IMR-90 (cell line): Measurements from ENCODE around the gene DSG3. TPM values are rescaled to one million over a fixed set of nuclear protein-coding genes. Genes with fewer than 3 reads are reported as not detected.

Experiments used
- ATAC-seq: fragments of 200-7000 bp; cut with Tn5 transposase; 2 replicates; pipeline ENCODE4 v1.9.1; 2020; ENCODE audit warnings: low read depth, mild to moderate bottlenecking, moderate library complexity
- BruUV-seq: library from RNA; stranded (reverse); fragments of 400-500 nt; replicated peaks from 2 replicates; lab custom pipeline; 2021; lab: Mats Ljungman, UMichigan
- CTCF ChIA-PET: fragments of 300-600 bp; formaldehyde crosslinking; extraction: SDS; loops from one replicate; lab custom pipeline; 2021; ENCODE audit warnings: antibody characterized with exemption; lab: Yijun Ruan, JAX
- POLR2A ChIA-PET: fragments of 300-600 bp; sonication (Branson Sonifier 250); formaldehyde crosslinking; loops from one replicate; lab custom pipeline; 2022; ENCODE audit warnings: antibody characterized with exemption; ENCODE audit not compliant: unreplicated experiment; lab: Charles Lee
- DNase-seq: peaks from one replicate; pipeline ENCODE4 v3.0.0; 2013
- H2AFZ ChIP-seq: replicated peaks from 2 replicates; pipeline ENCODE3; 2013; ENCODE audit warnings: low read length, mild to moderate bottlenecking; ENCODE audit not compliant: poor library complexity
- H2AK5ac ChIP-seq: 2 replicates; pipeline ENCODE4 v1.6.1; 2013; ENCODE audit warnings: low read depth, low read length, inconsistent platforms
- H2AK9ac ChIP-seq: replicated peaks from 2 replicates; pipeline ENCODE3; 2013; ENCODE audit warnings: mild to moderate bottlenecking, low read depth, low read length, moderate library complexity; ENCODE audit not compliant: poor library complexity
- H2BK120ac ChIP-seq: 2 replicates; pipeline ENCODE4 v1.6.1; 2013; ENCODE audit warnings: low read depth, low read length, inconsistent platforms
- H2BK15ac ChIP-seq: 3 replicates; pipeline ENCODE4 v1.6.1; 2013; ENCODE audit warnings: low read depth, low read length, inconsistent platforms
- H2BK20ac ChIP-seq: 2 replicates; pipeline ENCODE4 v1.6.1; 2013; ENCODE audit warnings: low read depth, mild to moderate bottlenecking, inconsistent platforms, low read length, moderate library complexity
- H2BK5ac ChIP-seq: 2 replicates; pipeline ENCODE4 v1.6.1; 2013; ENCODE audit warnings: mild to moderate bottlenecking, low read depth, low read length, inconsistent platforms; ENCODE audit not compliant: poor library complexity, severe bottlenecking
- H3K14ac ChIP-seq: replicated peaks from 2 replicates; pipeline ENCODE4 v1.6.1; 2013; ENCODE audit warnings: low read depth, low read length, inconsistent platforms
- H3K18ac ChIP-seq: 2 replicates; pipeline ENCODE4 v1.6.1; 2013; ENCODE audit warnings: low read depth, low read length, control low read depth
- H3K23ac ChIP-seq: 2 replicates; pipeline ENCODE4 v1.6.1; 2013; ENCODE audit warnings: low read depth, low read length, inconsistent platforms
- H3K27ac ChIP-seq: 2 replicates; pipeline ENCODE4 v1.5.1; 2013; ENCODE audit warnings: mild to moderate bottlenecking, control low read depth, low read length; ENCODE audit not compliant: insufficient read depth
- H3K27me3 ChIP-seq: 2 replicates; pipeline ENCODE4 v1.6.1; 2013; ENCODE audit warnings: low read length; ENCODE audit not compliant: control insufficient read depth, insufficient read depth
- H3K36me3 ChIP-seq: 2 replicates; pipeline ENCODE4 v1.6.1; 2013; ENCODE audit warnings: low read length, mixed read lengths; ENCODE audit not compliant: control insufficient read depth, insufficient read depth
- H3K4ac ChIP-seq: 2 replicates; pipeline ENCODE4 v1.6.1; 2013; ENCODE audit warnings: low read depth, low read length, inconsistent platforms
- H3K4me1 ChIP-seq: 2 replicates; pipeline ENCODE4 v1.6.1; 2013; ENCODE audit warnings: low read length, mixed read lengths; ENCODE audit not compliant: control insufficient read depth, insufficient read depth
- H3K4me2 ChIP-seq: 2 replicates; pipeline ENCODE4 v1.6.1; 2013; ENCODE audit warnings: low read depth, mild to moderate bottlenecking, control low read depth, low read length, moderate library complexity
- H3K4me3 ChIP-seq: 2 replicates; pipeline ENCODE4 v1.5.1; 2013; ENCODE audit warnings: low read depth, mild to moderate bottlenecking, control low read depth, low read length, moderate library complexity; ENCODE audit not compliant: insufficient read depth
- H3K56ac ChIP-seq: 2 replicates; pipeline ENCODE4 v1.6.1; 2013; ENCODE audit warnings: low read length, inconsistent platforms; ENCODE audit not compliant: insufficient read depth; ENCODE audit errors: extremely low read depth
- H3K79me1 ChIP-seq, 2 experiments: 2 replicates each; pipeline ENCODE4 v1.6.1; 2013; ENCODE audit warnings: low read length in 2 of 2, inconsistent platforms in 1 of 2, low read depth in 1 of 2
- H3K9ac ChIP-seq: 2 replicates; pipeline ENCODE4 v1.6.1; 2013; ENCODE audit warnings: low read depth, low read length, control low read depth
- H3K9me1 ChIP-seq: 2 replicates; pipeline ENCODE4 v1.6.1; 2013; ENCODE audit warnings: low read length, inconsistent platforms; ENCODE audit not compliant: insufficient read depth
- H3K9me3 ChIP-seq: 2 replicates; pipeline ENCODE4 v1.6.1; 2013; ENCODE audit warnings: low read length; ENCODE audit not compliant: control insufficient read depth, insufficient read depth
- H4K20me1 ChIP-seq: 2 replicates; pipeline ENCODE4 v1.6.1; 2013; ENCODE audit warnings: low read length, inconsistent platforms; ENCODE audit not compliant: insufficient read depth
- H4K5ac ChIP-seq: 2 replicates; pipeline ENCODE4 v1.6.1; 2013; ENCODE audit warnings: mild to moderate bottlenecking, low read depth, low read length, control low read depth
- H4K8ac ChIP-seq, 2 experiments: 2 replicates each; pipeline ENCODE4 v1.6.1; 2013; ENCODE audit warnings: low read depth in 2 of 2, low read length in 2 of 2, control low read depth in 1 of 2, inconsistent platforms in 1 of 2
- H4K91ac ChIP-seq: 2 replicates; pipeline ENCODE4 v1.6.1; 2013; ENCODE audit warnings: low read depth, low read length, inconsistent platforms; ENCODE audit not compliant: insufficient read depth
- CTCF ChIP-seq: conservative IDR thresholded peaks from 2 replicates; pipeline ENCODE4 v1.5.1; 2012; ENCODE audit warnings: mild to moderate bottlenecking, low read depth, low read length, improper control_type of control experiment
- FOS ChIP-seq: fragments of 150-350 bp; IDR thresholded peaks from 2 replicates; pipeline ENCODE4 v1.6.1; 2016; ENCODE audit warnings: low read depth, low read length
- MAFK ChIP-seq: IDR thresholded peaks from 2 replicates; pipeline ENCODE4 v1.6.1; 2012; ENCODE audit warnings: low read depth, low read length, improper control_type of control experiment
- MAZ ChIP-seq: IDR thresholded peaks from 2 replicates; pipeline ENCODE4 v1.6.1; 2012; ENCODE audit warnings: low read depth, mild to moderate bottlenecking, low read length, improper control_type of control experiment, moderate library complexity, borderline replicate concordance
- MXI1 ChIP-seq: IDR thresholded peaks from 2 replicates; pipeline ENCODE4 v1.6.1; 2012; ENCODE audit warnings: low read depth, mild to moderate bottlenecking, low read length, moderate library complexity, borderline replicate concordance
- POLR2A ChIP-seq: IDR thresholded peaks from 2 replicates; pipeline ENCODE4 v1.6.1; 2012; ENCODE audit warnings: mild to moderate bottlenecking, low read depth, low read length
- RCOR1 ChIP-seq: IDR thresholded peaks from 2 replicates; pipeline ENCODE4 v1.6.1; 2012; ENCODE audit warnings: mild to moderate bottlenecking, low read length, improper control_type of control experiment; ENCODE audit not compliant: insufficient replicate concordance
- RFX5 ChIP-seq: IDR thresholded peaks from 2 replicates; pipeline ENCODE4 v1.8.0; 2012; ENCODE audit warnings: low read depth, mild to moderate bottlenecking, low read length, moderate library complexity
- dilution Hi-C: fragments of 300-500 bp; cut with HindIII; formaldehyde crosslinking; loops from one replicate; pipeline ENCODE4 v1.14.3; 2018; ENCODE audit warnings: low sequenced_read_pairs; ENCODE audit not compliant: unreplicated experiment
- in situ Hi-C: fragments of 300-500 bp; cut with MboI; formaldehyde crosslinking; loops from 3 replicates; pipeline ENCODE4 v1.14.3; 2019; ENCODE audit warnings: low sequenced_read_pairs, inconsistent platforms, mixed read lengths
- intact Hi-C: fragments of 100-400 bp; cut with micrococcal nuclease; formaldehyde crosslinking; loops from 2 replicates; pipeline ENCODE4 v1.10.0; 2022
- polyA plus RNA-seq, 3 experiments: library from polyadenylated mRNA; depleted of rRNA; stranded (reverse); fragments of >200 nt; gene quantifications; 2 replicates each; pipeline ENCODE4 v1.2.3, GENCODE V29; 2012; ENCODE audit warnings: low replicate concordance in 1 of 3
- total RNA-seq: library from RNA; depleted of rRNA; stranded (reverse); fragments of >200 nt; gene quantifications from 2 replicates; pipeline ENCODE4 v1.2.3, GENCODE V29; 2012

Gene DSG3
- total and polyA plus RNA-seq, 2 of the 4 experiments (the other 2 are of a cell fraction) = not detected

GRCh38 chr18:31402026-31402373 is 45.5 kb upstream of the DSG3 start:
- intact Hi-C loops = no loop called here
- no peak overlapping the region for H2BK5ac ChIP-seq
- CTCF ChIA-PET = no interaction called here

More at GRCh38 chr18:31402026-31402373, 45.5 kb upstream of the DSG3 start:
- Histone ChIP-seq H2BK15ac (no peak overlapping the region), H2BK20ac (no peak overlapping the region), H3K27me3 (no peaks in the 10 kb centered on the region), H4K8ac (no peak overlapping the region), H3K79me1 (no peaks in the 10 kb centered on the region), H3K23ac (no peak overlapping the region), H3K4ac (no peak overlapping the region), H3K56ac (no peak overlapping the region), H3K9me1 (no peaks in the 10 kb centered on the region), H2AK9ac (no peak overlapping the region), H2BK120ac (no peak overlapping the region), H3K14ac (no peak overlapping the region), H4K5ac (no peak overlapping the region), H2AK5ac (no peak overlapping the region), H3K4me3 (no peak overlapping the region), H3K9ac (no peak overlapping the region), H3K4me1 (no peaks in the 10 kb centered on the region), H3K36me3 (no peaks in the 10 kb centered on the region), H4K20me1 (no peaks in the 10 kb centered on the region), H3K4me2 (no peak overlapping the region), H3K9me3 (no peaks in the 10 kb centered on the region), H3K27ac (no peak overlapping the region), H3K18ac (no peak overlapping the region), H4K91ac (no peak overlapping the region), H2AFZ (no peak overlapping the region)
- ATAC-seq (no peak), DNase-seq (no peak)
- in situ Hi-C loops = no loop called here
- POLR2A ChIA-PET = no interaction called here
- dilution Hi-C loops = no loop called here
- BruUV-seq = no TSS peak
- TF ChIP-seq POLR2A (no peak), RCOR1 (no peak), MXI1 (no peak), MAFK (no peak), FOS (no peak), CTCF (no peak), MAZ (no peak), RFX5 (no peak)
